ENCODE results near the gene CSMD2.

The CSMD2 gene

DNA sequence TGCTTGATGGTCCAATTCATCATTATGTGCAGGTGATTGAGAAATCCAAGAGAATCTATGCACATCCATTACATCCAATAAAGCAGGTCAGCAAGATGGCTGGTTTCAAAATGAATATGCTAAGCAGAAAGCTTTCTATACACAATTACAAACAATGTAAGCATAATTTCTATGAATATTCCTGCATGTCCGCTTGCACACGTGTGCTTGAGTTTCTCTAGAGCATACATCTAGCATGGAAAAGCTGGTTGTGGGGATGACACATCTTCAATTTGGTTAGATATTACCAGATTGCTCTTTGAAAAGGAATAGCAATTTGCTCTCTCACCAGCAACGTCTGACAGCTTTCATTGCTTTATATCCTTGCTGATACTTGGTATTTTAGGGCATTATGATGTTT is 461.6 kb downstream of the CSMD2 start:
- DNase-seq = no peak

DNA sequence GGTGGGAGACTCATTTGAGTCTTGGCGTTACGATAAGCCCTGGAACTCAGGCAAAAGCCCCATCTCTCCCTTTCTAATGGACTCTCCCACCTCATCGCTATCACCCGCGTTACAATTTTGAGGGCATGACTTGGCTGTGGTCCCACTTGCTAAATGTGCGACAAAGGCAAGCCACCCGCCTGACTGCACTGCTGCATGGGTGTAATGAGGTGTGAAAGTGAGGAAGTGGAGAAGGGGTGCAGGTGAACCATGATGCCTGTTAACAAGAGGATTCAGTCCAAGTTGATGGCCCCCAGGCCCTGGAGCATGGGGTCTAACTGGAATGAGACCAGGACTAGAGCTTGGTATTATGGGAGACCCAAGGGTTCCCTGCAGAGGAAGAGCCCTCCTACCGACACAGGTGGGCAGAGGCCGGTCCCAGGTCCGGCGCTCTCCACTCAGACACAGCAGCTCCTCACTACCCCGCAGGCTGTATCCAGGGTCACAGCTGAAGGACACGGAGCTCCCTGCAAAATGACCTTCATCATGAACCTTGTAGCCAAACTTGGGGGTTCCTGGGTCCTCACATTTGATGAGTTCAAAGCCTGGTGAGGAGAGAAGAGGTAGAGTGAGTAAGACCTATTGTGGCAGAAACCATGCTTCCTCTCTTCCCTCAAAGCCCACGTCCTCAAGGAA is 466.5 kb downstream of the CSMD2 start:
- no peak for DNase-seq

DNA sequence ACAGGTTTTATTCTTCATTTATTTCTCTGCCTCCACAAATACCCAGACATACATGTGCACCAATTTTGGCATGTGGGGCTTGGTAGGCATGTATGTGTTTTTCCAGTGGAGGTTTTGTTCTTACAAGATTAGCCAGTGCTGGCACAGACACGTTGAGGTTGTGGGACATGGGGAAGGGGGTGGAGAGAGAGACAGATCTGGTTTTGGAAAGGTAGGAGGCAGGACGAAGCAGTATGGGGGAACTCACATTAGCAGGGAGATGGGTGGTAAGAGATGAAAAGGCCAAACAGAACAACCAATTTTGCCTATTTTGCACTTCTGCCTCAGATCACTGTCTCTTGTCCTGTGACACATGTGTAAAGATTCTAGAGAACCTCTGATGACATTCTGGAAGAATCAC is 467.2 kb downstream of the CSMD2 start:
- DNase-seq = no peak

DNA sequence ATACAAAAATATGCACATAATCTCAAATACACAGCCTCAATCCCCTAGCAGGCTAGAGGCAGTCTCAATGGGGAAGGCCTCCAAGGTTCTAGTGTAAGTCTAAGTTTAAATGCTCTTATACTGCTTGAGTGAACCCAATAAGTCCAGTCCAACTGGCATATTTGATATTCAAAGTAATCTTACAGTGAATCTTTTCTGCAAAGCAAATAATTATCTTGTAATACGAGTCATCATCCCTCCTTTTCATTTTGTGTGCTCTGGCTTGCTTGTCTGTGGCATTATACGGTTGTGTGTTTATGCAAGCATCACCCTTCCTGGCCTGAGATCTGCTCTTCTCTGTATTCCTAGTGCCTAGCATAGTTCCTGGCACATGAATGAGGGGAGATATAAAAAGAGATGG is 468.1 kb downstream of the CSMD2 start:
- DNase-seq = no peak

DNA sequence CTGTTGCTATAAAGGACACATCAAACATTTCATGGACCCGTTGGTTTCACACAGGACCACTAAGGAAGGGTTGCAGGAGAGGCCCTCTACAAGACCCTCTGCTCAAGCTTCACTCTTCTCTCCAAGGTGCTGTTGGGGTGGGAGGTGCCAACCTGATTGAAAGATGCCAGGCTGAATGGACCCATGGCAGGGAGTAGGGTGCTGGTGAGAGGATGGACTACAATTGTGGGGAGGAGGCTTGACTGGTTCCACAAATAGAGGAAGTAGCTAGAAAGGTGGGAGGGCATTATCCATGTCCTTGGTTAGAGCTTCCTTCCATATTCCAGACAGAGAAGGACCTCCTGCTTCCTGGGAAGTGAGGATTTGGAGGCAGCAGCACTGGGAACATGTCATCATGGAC is 468.7 kb downstream of the CSMD2 start:
- no peak for DNase-seq

DNA sequence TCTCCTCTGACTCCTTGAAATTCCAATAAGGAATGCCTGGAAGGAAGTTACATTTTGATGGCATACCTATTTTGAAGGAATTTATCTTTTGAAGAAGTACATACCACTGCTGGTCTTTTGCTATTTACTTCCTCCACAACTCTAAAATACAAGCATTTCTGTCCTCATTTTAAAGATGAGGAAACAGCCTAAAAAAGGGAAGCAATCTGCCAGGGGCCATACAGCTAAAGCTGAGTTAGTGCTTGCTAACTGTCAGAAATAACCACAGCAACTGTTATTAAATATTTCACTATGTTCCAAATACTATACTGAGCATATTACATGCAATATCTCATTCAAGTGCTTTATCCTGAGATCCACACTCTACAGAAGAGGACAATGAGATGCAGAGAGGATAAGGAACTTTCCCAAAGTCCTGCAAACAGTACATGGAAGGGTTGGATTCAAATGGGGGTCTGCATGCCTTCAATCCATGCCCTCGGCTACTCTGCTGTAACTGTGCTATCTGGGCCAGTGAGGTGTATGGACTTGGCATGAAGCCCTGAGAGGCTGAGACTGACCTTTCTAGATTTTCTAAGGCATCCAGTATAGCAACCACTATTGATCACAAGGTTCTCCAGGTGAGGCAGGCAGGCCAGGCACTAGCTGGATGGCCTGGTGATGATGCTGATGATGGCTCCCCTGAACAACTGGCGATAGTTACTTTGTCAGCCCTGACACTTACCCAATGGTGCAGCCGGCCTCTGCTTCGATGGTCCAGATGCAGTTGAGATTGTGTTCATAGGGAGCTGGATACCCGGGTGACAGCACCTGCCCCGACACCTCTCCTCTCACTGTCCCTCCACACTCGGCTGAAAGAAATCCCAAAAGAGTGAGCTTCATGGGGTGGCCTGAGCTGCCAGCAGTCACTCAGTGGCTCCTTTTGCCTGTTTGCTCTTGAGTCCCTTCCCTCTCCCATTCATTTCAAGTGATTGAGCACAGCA is 472.5 kb downstream of the CSMD2 start:
- no peak for DNase-seq

DNA sequence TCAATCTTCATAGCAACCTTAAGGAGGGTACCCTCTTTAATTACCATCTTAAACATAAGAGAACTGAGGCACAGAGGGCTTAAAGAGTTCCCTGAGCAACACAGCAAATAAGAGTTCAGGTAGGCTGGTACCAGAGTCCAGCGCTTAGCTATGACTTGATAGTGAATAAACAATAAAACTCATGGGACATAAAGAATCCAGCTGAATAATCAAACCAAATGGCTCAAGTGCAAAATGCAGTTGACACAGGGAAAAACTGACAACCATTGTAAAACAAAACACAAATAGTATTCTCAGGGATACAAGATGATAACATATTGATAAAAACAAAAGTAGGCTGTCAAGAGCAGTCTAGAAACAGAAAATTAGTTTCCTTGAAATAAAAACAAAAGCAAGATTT is 478.0 kb downstream of the CSMD2 start:
- no peak for DNase-seq

DNA sequence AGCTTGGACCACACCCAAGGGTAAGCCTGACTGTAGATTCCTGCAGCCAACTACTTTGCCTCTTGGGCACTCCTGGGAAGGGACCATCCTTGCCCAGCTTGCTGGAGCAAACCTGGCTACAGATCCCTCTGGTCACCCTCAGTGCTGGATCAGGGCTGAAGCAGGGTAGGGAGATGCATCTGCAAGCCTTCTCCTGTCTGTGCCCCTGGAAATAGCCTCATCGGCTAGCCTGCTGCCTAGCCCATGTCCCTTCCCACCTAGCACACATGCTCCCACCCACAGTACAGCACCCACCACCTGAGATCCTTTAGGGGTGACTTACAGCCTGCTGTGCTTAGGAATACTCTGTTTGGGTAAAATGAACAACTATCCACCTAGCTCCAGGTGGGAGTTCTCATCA is 478.5 kb downstream of the CSMD2 start:
- no peak for DNase-seq

DNA sequence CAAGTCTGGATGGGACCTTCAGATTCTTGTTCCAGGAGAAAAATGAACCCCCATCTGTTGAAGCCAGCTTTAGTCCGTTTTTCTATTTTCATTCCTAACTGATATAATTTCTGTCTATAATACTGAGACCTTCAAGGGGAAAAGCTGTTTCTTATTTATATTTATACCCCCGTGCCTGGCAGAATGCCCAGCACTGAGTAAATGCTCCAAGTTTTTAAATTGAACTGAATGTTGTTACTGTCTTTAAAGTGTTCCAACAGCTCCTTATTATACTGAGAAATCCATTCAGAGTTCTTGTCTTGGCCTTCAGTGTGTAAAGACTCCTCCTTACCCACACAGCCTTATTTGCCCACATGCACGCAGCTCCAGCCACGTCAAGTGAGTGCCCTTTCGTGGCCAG is 479.8 kb downstream of the CSMD2 start:
- no peak for DNase-seq

DNA sequence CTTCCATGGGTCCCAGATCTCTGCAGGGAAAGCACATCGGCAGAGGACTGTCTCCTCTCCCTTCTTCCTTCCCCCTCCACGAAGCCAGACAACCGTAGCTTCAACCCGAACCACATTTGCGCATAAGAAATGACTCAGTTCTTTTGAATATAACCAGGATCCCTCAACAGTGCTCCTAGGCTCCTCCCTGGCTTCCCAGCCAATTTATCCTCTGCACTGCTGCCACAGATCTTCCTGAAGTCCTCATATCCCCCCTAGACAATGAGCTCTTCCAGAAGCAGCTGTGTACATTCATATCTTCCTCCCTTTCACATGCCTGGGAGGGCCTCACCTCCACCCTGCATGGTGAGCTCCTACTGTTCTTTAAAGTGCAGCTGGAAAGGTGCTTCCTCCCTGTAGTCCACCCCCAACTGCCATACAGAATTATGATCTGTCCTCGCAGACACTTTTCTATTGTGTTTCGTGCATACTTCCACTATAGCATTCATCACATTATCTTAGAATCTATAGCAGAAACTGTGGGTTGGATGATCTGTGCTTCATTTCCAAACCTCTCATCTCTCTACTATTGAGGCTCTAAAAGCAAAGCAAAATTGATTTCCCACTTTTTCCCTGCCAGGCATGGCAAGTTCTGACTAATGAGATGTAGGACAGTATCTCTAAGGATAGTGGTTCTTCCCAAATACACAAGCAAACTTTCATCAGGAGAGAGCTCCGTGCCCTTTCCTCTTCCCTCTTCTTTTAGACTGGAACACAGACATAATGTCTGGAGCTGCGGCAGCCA is 480.4 kb downstream of the CSMD2 start:
- DNase-seq = no peak

DNA sequence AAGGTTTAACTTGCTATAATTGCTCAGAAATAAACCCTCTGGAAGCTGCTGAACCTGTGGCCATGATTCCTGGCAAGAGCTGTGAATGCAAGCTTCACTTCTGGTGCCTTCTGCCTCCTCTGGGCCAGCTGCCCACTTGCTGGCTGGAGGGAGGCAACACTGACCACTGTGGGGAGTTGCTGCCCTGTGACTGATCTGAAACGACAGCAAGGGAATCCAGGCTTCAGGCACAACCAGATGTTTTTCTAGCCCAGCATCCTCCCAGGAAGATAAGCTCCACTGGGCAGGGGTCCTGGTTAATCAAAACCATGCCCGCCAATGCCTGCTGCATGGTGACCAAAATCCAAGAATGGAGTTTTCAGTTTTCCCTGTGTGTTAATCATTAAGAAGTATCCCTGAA is 481.1 kb downstream of the CSMD2 start:
- DNase-seq = no peak

DNA sequence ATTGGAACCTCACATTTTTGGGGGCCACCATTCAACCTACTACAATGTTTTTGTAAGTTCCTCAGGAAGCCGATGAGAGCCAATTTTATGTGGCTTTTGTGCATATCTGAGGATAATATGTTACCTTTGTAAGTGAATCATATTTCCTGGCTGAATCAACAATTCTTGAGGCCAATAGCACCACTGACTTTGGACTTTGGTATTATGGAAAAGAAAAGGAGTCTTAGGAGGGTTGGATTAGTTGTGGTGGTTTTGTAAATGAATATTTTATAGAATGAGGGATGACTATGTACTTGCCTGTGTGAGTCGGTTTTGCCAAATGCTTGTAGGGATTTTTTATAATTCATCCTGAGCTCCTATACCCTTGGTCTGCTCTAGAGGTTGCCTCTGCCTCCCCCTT is 482.7 kb downstream of the CSMD2 start:
- DNase-seq = no peak

DNA sequence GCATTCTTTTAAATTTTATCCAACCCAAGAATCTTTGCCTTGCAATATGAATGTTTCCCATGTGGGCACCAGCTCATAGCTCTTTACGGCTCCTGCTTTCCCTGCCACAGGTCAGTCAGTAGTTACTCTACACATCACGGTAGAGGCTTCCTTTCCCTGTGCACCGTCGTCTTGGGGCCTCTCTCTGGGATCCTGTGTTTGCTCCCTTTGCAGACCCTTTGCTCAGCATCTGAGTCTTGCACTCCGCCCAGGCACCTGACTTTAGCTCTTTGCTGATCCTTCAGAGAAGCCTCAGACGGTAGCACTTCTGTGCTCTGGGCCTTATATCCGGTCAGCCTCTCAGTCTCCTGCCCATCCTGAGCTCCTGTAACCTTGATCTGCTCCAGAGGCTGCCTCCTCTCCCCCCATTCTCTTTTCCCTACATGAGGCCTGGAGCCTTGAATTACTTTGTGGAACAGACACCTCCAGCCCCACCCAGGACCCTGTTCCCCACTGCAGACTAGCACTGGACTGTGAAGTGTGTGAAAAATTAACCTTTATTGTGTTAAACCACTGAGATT is 484.7 kb downstream of the CSMD2 start:
- DNase-seq = no peak

DNA sequence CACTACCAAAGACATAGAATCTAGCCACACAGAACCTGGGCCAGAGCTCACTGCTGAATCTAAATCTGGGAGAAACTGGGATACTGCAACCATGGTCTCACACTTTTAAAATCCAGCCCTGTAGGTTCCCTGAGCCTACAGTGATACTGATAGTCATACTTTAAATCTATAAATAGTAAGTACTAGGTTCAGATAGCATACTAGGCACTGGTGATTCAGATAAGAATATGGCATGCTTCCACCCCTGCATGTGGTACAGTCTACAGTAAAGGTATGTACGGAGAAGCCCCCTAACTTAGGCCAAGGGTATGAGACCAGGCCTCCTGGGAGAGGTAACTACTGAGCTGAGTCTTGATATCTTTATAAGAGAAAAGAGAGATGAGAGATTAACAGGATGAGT is 494.5 kb downstream of the CSMD2 start:
- DNase-seq = no peak

DNA sequence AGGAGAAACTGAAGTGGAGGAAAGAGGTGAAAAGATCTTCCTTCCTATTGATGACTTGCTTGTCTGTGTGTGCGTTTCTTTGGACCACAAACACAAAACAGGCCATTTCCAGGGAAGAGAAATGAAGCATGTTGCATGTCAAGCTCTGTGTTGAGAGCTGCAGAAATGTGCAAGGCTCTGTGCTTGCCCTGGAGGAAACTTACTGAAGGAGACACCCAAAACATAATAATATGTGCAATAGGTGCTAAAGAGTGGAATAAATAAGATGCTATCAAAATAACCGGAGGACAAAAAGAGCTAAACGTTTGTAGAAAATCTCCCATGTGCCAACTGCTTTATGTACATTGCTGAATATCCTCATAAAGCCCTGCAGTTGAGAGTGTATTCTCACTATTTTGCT is 496.3 kb downstream of the CSMD2 start:
- no peak for DNase-seq

DNA sequence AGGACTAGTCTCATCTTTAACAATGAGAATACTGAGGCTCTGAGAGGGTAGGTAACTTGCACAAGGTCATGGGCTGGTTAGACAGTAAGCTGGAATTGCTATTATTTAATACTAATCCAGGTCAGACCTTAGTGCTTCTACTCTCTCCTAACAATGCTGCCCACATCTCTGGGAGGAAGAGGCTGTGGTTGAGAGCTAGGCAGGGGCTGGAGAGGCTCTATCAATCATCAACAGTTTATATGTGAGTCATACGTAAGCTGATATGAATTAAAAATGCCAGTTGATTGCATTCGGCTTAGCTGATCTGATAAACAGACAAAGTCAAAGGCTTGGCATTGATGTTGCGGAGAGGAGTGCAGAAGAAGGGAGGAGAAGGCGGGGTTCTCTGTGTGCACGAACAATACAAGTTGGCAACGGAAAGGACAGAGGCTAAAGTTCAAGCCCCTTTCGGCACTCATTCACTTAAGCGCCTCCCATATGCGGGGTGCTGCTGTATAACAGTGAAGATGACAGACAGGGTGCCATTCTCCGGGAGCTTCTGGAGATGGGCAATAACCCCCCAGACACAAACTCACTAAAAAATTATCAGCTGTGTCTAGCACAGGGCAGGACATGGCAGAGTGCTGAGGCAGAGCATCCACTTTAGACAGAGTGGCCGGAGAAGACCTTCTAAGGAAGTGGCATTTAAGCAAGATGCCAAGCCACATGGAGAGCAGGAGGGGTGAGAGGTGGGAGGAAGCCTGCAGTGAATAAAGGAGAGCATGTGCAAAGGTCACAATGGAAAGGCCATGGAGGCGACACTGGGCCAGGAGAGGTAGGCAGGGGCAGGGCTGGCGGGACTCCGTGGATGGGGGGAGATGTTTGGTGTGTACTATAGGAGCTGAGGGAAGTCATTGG is 497.4 kb downstream of the CSMD2 start:
- DNase-seq = no peak

DNA sequence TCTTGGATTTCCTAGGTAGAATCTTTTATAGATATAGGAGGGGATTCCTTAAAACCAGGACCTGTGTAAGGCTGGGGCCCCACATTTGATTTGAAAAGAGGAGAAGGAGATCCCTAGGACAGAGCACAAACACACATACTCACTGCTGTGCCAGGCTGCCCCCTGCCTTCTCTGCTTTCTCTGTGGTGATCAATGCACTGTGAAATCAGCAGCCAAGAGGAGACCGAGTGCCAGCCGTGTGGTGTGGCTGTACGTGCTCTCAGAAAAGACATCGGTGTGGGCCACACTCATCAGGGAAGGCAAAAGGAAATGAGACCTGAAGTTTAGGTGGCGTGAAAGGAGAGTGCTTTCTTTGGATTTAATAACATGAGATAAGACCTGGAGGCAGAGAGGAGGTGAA is 498.4 kb downstream of the CSMD2 start:
- DNase-seq = no peak

DNA sequence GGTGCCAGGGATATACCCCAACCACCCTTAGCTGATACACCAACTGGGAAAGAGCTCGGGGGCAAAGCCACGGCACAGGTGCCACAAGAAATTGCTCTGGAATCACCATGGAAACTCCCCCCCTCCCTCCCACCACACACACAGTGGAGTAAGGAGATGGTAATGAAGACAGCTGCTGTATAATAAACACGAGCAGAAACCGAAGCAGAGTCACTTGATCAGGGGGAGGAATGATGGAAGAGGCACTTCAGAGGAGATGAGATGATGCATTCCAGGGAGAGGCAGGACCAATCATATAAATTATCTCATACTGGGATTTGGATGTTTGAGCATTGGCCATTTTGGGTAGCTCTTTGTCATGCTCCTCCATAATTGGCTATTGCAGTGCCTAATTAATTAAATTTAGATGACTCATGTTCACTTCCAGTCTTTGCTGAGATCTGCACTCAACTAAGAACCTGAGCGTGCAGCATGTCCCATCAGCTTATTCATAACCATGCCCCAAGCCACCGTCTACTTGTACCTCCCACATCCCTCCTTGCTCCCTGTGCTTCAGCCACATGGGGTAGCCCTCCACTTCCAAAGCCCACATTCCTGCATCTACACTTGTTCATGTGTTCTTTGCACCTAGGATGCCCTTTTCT is 503.1 kb downstream of the CSMD2 start:
- DNase-seq = no peak

DNA sequence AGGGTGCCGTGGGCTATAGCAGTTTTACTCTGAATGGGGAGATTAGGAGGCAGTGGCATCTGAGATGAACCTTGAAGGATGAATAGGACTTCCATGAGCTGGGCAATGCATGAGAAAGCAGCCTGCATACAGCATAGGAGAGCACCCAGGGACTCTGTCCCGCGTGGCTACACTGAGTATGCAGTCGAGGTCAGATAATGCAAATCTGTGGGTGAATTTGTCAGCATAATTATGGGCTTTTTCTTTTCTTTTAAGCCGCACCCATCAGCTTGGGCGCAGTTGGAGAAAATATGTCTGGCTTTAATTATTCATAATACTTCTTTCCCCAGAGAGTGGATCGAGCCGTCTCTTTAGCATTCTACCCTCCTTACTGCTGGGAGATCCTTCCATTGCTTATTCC is 504.1 kb downstream of the CSMD2 start:
- DNase-seq = no peak

DNA sequence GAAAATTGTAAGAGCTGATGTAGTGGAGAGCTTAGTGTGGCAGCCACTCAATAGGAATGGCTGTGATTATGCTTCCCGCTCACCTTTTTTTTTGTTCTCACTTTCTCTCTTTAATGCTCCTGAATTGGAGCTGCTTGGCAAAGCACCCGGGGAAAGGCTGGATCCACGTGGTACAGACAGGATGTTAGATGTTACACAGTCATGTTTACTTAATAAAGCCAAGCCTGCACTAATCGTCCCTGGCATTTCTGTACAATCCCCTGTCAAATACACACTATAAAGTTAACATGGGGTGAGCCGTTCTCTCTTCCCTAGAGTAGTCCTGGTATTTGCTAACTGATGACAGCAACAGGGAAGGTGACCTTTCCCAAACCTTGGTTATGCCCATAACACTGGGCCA is 504.8 kb downstream of the CSMD2 start:
- no peak for DNase-seq

DNA sequence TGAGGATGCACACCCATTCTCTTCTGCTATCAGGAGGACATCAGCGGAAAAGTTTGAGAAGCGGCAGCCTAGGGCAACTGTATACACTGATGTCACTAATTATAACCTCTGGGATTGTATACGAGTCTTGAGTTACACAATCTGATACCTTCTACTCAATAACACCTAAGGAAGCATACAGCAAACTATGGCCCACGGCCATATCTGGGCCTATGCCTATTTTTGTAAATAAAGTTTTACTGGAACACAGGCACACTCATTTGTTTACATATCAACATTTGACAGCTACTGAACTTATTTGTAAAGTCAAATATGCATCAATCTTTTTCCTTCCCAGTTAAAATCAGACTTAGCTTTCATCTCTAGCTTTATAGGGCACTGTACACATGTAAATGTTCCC is 505.4 kb downstream of the CSMD2 start:
- no peak for DNase-seq

DNA sequence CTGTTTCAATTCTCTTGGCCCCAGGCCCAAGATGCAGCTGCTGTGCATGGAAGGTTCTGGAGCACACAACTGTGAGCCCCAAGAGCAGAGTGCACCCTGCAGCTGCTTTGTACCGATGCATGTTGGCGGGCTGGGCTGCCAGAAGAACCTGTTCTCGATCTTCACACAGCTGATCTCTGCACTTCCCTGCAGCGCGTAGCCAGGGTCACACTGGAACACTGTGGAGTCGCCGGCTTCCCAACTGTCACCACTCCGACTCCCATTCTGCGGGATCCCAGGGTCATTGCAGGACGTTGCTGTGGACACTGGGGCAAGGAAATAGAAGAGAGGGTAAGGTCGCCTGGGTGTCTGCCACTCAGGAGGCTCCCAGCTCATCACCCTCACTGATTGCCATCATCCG is 507.2 kb downstream of the CSMD2 start:
- DNase-seq = no peak

Measured in CD4-positive, alpha-beta T cell treated with Interferon alpha-2 for 1 hour (primary cell).